Memory B cell (primary cell): ENCODE results near the gene PRKAR1A.

Experiments
- ATAC-seq: fragments of 150-1000 bp; cut with Tn5 transposase; 2 replicates; pipeline ENCODE4 v1.10.0; 2021; ENCODE audit warnings: low read depth, mild to moderate bottlenecking, moderate library complexity
- DNase-seq, 2 donors: peaks; one replicate each; pipeline ENCODE4 v3.0.0; 2022; ENCODE audit warnings: low spot score in 2 of 2
- H3K27ac Mint-ChIP-seq: one replicate; pipeline ENCODE4 v1.8.0; 2022; ENCODE audit warnings: mild to moderate bottlenecking, moderate library complexity, mixed read lengths
- H3K27me3 Mint-ChIP-seq: one replicate; pipeline ENCODE4 v1.8.0; 2022; ENCODE audit warnings: mixed read lengths
- H3K36me3 Mint-ChIP-seq: one replicate; pipeline ENCODE4 v1.8.0; 2022; ENCODE audit warnings: mild to moderate bottlenecking, mixed read lengths
- H3K4me1 Mint-ChIP-seq: one replicate; pipeline ENCODE4 v1.8.0; 2022; ENCODE audit warnings: mixed read lengths
- H3K4me3 Mint-ChIP-seq: one replicate; pipeline ENCODE4 v1.8.0; 2022; ENCODE audit warnings: mild to moderate bottlenecking, moderate library complexity, mixed read lengths
- H3K9me3 Mint-ChIP-seq: one replicate; pipeline ENCODE4 v1.8.0; 2022; ENCODE audit warnings: mixed read lengths

PRKAR1A gene

DNA sequence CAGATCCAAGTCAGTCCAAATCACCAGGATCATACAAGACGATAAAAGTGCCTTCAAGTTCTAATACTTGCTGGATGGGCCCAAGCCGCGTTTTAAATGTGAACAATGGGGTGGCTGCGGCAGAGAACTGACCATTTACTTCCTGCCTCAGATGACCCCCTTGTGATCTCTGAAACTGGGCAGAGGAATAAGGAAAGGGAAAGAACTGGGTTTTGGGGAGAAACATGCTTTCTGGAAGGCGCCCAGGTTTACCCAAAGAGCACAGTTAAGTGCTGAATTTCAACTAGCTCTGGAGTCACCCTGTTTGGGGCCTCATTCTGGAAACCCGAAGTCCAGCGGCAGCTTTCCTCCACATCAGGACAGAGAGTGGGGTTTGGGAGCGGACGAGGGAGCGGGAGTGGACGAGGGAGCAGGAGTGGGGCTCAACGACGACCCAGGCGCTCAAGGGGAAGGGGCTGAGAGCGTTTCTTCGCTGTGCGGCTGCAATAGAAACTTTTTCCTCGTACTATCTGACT, 87.4 kb downstream of the PRKAR1A start:
- Mint-ChIP-seq H3K4me1 (peaks cover 4% of the 10 kb centered on the region), H3K9me3 (no peaks in the 10 kb centered on the region), H3K27ac (no peak overlapping the region), H3K4me3 (peak overlapping the region; percentile 76), H3K27me3 (peaks cover 29% of the 10 kb centered on the region), H3K36me3 (no peaks in the 10 kb centered on the region)
- ATAC-seq (no peak), DNase-seq (no peak)

DNA sequence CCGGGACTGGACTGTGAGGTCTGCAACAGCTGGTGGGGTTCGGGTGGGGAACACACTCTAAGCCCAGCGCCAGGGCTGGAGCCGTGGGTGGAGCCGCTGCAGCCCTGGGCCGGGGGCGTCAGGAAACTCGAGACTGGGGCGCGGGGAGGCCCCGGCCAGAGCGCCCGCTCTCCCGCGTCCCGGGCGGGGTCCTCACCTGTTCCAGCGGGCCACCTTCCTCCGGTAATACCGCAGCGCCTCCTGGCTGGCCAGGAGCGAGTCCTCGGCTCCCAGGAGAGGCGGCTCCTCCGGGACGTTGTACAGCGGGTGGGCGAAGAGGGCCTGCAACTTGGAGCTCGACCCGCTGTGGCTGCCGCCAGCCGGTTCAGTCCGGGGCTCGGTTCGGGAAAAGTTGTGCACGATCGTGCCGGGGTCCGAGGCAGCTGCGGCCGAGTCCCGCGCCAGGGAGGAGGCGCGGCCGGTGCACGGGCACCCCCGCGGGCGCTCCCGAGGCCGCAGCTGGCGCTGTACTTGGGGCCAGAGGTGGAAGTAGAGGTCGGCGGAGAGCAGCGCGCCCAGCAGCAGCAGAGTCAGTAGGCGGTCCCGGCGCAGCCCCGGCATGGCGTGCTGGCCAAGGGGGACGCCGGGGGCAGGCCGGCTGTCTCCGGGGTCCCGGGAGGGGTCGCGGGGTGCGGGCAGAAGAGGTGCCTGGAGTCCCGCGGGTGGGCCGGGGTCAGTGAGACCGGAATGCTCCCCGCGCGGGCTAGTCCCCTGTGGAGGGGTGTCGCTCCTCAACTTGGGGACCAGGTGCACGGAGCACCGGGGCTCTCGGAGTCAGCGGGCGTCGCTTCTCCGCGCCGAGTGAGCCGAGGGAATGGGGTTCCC, 88.1 kb downstream of the PRKAR1A start:
- DNase-seq: peak in 1 of 2 donors; percentile 15
- Mint-ChIP-seq H3K4me3 (peak overlapping the region; percentile 76), H3K9me3 (no peaks in the 10 kb centered on the region), H3K27me3 (peaks cover 27% of the 10 kb centered on the region), H3K27ac (no peak overlapping the region), H3K4me1 (peaks cover 4% of the 10 kb centered on the region), H3K36me3 (no peaks in the 10 kb centered on the region)
- ATAC-seq: peak; percentile 35
